Neural cell (in vitro differentiated cells): Measurements from ENCODE around the gene SEZ6L2. TPM values are rescaled to one million over a fixed set of nuclear protein-coding genes. Genes with fewer than 3 reads are reported as not detected.
"Not testable (repeated sequence)": the region's sequence is repeated elsewhere in the genome, so short reads cannot be mapped to it uniquely, and the experiment has no call there.

Source experiments
- H2AFZ ChIP-seq: fragments of 200-600, 300-800 bp; sonication (generic), shearing (Covaris generic); 2 replicates; pipeline ENCODE4 v1.6.0; 2014; ENCODE audit warnings: low read depth, mild to moderate bottlenecking, antibody characterized with exemption, low read length, moderate library complexity
- H3F3A ChIP-seq: fragments of 200-600 bp; shearing (Covaris generic); 2 replicates; pipeline ENCODE4 v1.6.1; 2016; ENCODE audit warnings: mild to moderate bottlenecking, moderate library complexity, mixed read lengths, antibody characterized with exemption, low read length; ENCODE audit not compliant: insufficient read depth, poor library complexity, severe bottlenecking
- H3K27ac ChIP-seq: fragments of 200-600, 300-800 bp; sonication (generic), shearing (Covaris generic); 2 replicates; pipeline ENCODE4 v1.5.1; 2014; ENCODE audit warnings: mild to moderate bottlenecking, low read length, moderate library complexity
- H3K27me3 ChIP-seq: fragments of 300-800, 200-600 bp; sonication (generic), shearing (Covaris generic); 2 replicates; pipeline ENCODE4 v1.6.0; 2014; ENCODE audit warnings: mild to moderate bottlenecking, low read depth, low read length, moderate library complexity; ENCODE audit not compliant: insufficient read depth
- H3K36me3 ChIP-seq: fragments of 300-800, 200-600 bp; sonication (generic), shearing (Covaris generic); 2 replicates; pipeline ENCODE4 v1.5.1; 2014; ENCODE audit warnings: mild to moderate bottlenecking, antibody characterized with exemption, low read length, moderate library complexity; ENCODE audit not compliant: insufficient read depth
- H3K4me2 ChIP-seq: fragments of 300-800, 200-600 bp; sonication (generic), shearing (Covaris generic); 2 replicates; pipeline ENCODE4 v1.6.0; 2014; ENCODE audit warnings: mild to moderate bottlenecking, low read length
- H3K4me3 ChIP-seq: fragments of 300-800, 200-600 bp; sonication (generic), shearing (Covaris generic); 2 replicates; pipeline ENCODE4 v1.5.1; 2014; ENCODE audit warnings: mild to moderate bottlenecking, low read length, moderate library complexity
- H3K79me2 ChIP-seq: fragments of 200-600 bp; shearing (Covaris generic); replicated peaks from 2 replicates; pipeline ENCODE4 v1.6.0; 2014; ENCODE audit warnings: mild to moderate bottlenecking, low read length, moderate library complexity; ENCODE audit not compliant: insufficient read depth
- H3K9ac ChIP-seq: fragments of 300-800, 200-600 bp; sonication (generic), shearing (Covaris generic); 2 replicates; pipeline ENCODE4 v1.6.1; 2016; ENCODE audit warnings: mild to moderate bottlenecking, low read length, mixed read lengths
- H3K9me2 ChIP-seq: fragments of 200-600 bp; shearing (Covaris generic); 2 replicates; pipeline ENCODE4 v1.6.1; 2016; ENCODE audit warnings: mild to moderate bottlenecking, low read length, mixed read lengths; ENCODE audit not compliant: insufficient read depth
- H3K9me3 ChIP-seq: fragments of 200-600, 300-800 bp; sonication (generic), shearing (Covaris generic); 2 replicates; pipeline ENCODE4 v1.6.1; 2016; ENCODE audit warnings: mild to moderate bottlenecking, mixed run types, low read length, moderate library complexity, mixed read lengths
- H4K20me1 ChIP-seq: fragments of 200-600 bp; shearing (Covaris generic); 2 replicates; pipeline ENCODE4 v1.6.1; 2016; ENCODE audit warnings: mild to moderate bottlenecking, mixed run types; ENCODE audit not compliant: insufficient read depth
- CTCF ChIP-seq: fragments of 450-650 bp; IDR thresholded peaks from 2 replicates; pipeline ENCODE4 v1.5.1; 2014; ENCODE audit warnings: antibody characterized with exemption, mild to moderate bottlenecking, moderate library complexity; ENCODE audit not compliant: poor library complexity, severe bottlenecking
- EP300 ChIP-seq: fragments of 450-650 bp; conservative IDR thresholded peaks from 2 replicates; pipeline ENCODE4 v1.6.1; 2014; ENCODE audit warnings: antibody characterized with exemption, mild to moderate bottlenecking, moderate library complexity; ENCODE audit not compliant: poor library complexity, severe bottlenecking
- EZH2 ChIP-seq: fragments of 200-600, 300-800 bp; shearing (Covaris generic), sonication (generic); IDR thresholded peaks from 2 replicates; pipeline ENCODE4 v1.6.1; 2014; ENCODE audit warnings: antibody characterized with exemption, low read length, borderline replicate concordance, mild to moderate bottlenecking; ENCODE audit not compliant: insufficient read depth, poor library complexity, severe bottlenecking
- MXI1 ChIP-seq: fragments of 450-650 bp; conservative IDR thresholded peaks from 2 replicates; pipeline ENCODE4 v1.6.1; 2014; ENCODE audit warnings: antibody characterized with exemption, mild to moderate bottlenecking; ENCODE audit not compliant: poor library complexity, severe bottlenecking
- POLR2AphosphoS5 ChIP-seq: IDR thresholded peaks from 2 replicates; pipeline ENCODE4 v1.6.1; 2012
- RAD21 ChIP-seq: fragments of 450-650 bp; conservative IDR thresholded peaks from 2 replicates; pipeline ENCODE4 v1.6.1; 2014; ENCODE audit warnings: antibody characterized with exemption, mild to moderate bottlenecking, moderate library complexity
- REST ChIP-seq: IDR thresholded peaks from 2 replicates; pipeline ENCODE4 v1.6.1; 2012; ENCODE audit warnings: borderline replicate concordance
- SMC3 ChIP-seq: fragments of 450-650 bp; conservative IDR thresholded peaks from 2 replicates; pipeline ENCODE4 v1.6.1; 2014; ENCODE audit warnings: antibody characterized with exemption, mild to moderate bottlenecking, moderate library complexity; ENCODE audit not compliant: poor library complexity
- TAF1 ChIP-seq: IDR thresholded peaks from 2 replicates; pipeline ENCODE4 v1.6.1; 2012; ENCODE audit warnings: low read depth
- polyA plus RNA-seq: library from polyadenylated mRNA; depleted of rRNA; stranded (reverse); fragments of >200 nt; gene quantifications from 2 replicates; pipeline ENCODE4 v1.2.3, GENCODE V29; 2014

Gene SEZ6L2
- polyA plus RNA-seq, 1 donor from 2014 or later, result 48.8 TPM

GRCh38 chr16:29911676-29912010, 12.3 kb upstream of the SEZ6L2 start:
- no peaks in the 10 kb centered on the region for H4K20me1 ChIP-seq
- H3K4me3 ChIP-seq, result no peak overlapping the region
- H3K9me3 ChIP-seq, result no peaks in the 10 kb centered on the region
- H3K79me2 ChIP-seq, result no peaks in the 10 kb centered on the region
- H3K27ac ChIP-seq, result no peak overlapping the region
- H3K4me2 ChIP-seq, result no peak overlapping the region
- H3K36me3 ChIP-seq, result no peaks in the 10 kb centered on the region
- no peak overlapping the region for H2AFZ ChIP-seq
- H3F3A ChIP-seq, result no peaks in the 10 kb centered on the region
- H3K9ac ChIP-seq, result no peak overlapping the region
- H3K27me3 ChIP-seq, result no peaks in the 10 kb centered on the region
- TF ChIP-seq MXI1 (no peak), SMC3 (no peak), REST (no peak), POLR2AphosphoS5 (no peak), TAF1 (no peak), CTCF (no peak), RAD21 (no peak), EZH2 (no peak), EP300 (no peak)
- H3K9me2 ChIP-seq, result no peaks in the 10 kb centered on the region

GRCh38 chr16:29910819-29911675, 11.7 kb upstream of the SEZ6L2 start:
- no peak overlapping the region for H3K27ac ChIP-seq

GRCh38 chr16:29909851-29910250, 10.5 kb upstream of the SEZ6L2 start:
- H3K27ac ChIP-seq, H3K9me2 ChIP-seq, H3K27me3 ChIP-seq, H4K20me1 ChIP-seq, H2AFZ ChIP-seq, H3K79me2 ChIP-seq, H3K9me3 ChIP-seq, H3K4me3 ChIP-seq, H3K9ac ChIP-seq, H3F3A ChIP-seq, H3K36me3 ChIP-seq, H3K4me2 ChIP-seq: not testable (repeated sequence)

More at GRCh38 chr16:29910819-29911675, 11.7 kb upstream of the SEZ6L2 start:
- TF ChIP-seq EZH2, result no peak
- TF ChIP-seq TAF1, result no peak
- TF ChIP-seq CTCF, result no peak
- no peak for TF ChIP-seq RAD21
- no peaks in the 10 kb centered on the region for H3F3A ChIP-seq
- H3K9me3 ChIP-seq, result no peaks in the 10 kb centered on the region
- H3K27me3 ChIP-seq, result no peaks in the 10 kb centered on the region
- no peak overlapping the region for H3K9ac ChIP-seq
- H2AFZ ChIP-seq, result no peak overlapping the region
- no peaks in the 10 kb centered on the region for H3K9me2 ChIP-seq
- no peak overlapping the region for H3K4me3 ChIP-seq
- no peaks in the 10 kb centered on the region for H3K79me2 ChIP-seq
- H3K36me3 ChIP-seq, result no peaks in the 10 kb centered on the region
- H4K20me1 ChIP-seq, result no peaks in the 10 kb centered on the region
- no peak overlapping the region for H3K4me2 ChIP-seq
